Suppressor macrophage treated with lipopolysaccharide for 4 hours (primary cell): ENCODE data around the gene MTX2.
"Not testable (repeated sequence)": the region's sequence is repeated elsewhere in the genome, so short reads cannot be mapped to it uniquely, and the experiment has no call there.

ENCODE experiments used
- DNase-seq: peaks from one replicate; pipeline ENCODE4 v3.0.0-alpha.2; 2020

The MTX2 gene

DNA sequence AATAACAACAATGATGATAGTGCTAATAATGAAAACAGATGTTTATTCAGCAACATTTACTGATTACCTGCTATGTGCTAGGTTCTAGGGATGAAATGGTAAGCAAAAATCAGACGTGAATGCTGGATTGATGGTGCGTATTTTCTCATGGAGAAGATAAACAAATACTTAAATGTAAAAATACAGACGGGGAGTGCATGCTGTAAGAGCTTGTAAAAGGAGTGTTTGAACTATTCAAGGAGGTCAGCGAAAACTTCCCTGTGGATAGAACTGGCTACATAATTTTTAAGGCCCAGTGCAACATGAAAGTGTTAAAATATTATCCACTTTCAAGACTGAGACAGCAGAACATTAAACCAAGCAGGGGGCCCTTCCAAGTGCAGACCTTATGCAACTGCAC lies 22.1 kb downstream of the MTX2 start:
- DNase-seq: no peak

- no peak for DNase-seq
These were observed 22.6 kb downstream of the MTX2 start for GRCh38 chr2:176291809-176292283.

DNA sequence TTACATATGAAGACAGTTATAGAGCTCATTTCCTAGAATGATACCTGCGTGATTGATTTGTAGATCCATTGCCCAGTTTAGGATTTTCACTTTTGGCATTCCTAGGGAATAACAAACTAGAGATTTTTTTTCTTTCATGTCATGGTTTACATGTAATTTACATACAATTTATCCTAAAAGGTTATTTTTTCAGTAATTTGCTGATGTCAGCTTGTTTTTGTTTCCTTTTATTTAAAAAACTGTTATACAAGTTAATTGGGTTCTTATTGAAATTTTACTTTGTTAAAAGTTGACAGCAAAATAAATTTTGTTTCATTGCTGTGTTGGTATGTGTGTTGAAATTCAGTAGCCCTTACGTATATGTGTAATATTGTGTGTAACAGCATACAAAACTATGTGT lies 23.4 kb downstream of the MTX2 start:
- no peak for DNase-seq

DNA sequence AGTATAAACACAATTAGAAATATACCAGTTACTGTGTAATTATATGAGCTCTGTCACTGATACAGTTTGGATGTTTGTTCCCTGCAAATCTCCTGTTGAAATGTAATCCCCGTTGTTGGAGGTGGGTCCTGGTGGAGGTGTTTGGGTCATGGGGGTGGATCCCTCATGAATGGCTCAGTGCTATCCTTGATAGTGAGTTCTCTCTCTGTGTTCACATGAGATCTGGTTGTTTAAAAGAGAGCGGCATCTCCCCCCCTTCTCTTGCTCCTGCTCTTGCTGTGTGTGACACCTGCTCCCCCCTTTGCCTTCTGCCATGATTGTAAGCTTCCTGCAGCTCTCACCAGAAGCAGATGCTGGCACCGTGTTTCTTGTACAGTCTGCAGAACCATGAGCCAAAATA lies 24.1 kb downstream of the MTX2 start:
- no peak for DNase-seq

DNA sequence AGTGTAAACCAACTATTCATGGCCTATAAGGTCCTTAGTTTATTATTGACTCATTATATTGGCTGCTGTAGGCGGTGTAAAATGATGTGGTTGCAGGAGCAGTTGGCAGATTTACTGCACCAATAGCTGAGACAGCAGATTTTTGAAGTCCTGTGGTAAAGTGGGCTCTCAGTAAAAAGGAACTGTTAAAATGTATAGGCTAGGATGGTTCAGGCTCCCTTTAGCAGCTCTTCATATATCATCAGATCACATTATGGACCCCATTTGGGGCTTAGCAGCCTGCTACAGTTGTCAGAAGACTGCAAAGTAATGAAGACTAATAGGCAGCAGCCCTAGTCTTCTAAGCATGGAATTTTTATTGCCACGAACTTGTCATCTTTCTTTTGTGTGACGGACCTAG lies 27.8 kb downstream of the MTX2 start:
- DNase-seq: no peak

DNA sequence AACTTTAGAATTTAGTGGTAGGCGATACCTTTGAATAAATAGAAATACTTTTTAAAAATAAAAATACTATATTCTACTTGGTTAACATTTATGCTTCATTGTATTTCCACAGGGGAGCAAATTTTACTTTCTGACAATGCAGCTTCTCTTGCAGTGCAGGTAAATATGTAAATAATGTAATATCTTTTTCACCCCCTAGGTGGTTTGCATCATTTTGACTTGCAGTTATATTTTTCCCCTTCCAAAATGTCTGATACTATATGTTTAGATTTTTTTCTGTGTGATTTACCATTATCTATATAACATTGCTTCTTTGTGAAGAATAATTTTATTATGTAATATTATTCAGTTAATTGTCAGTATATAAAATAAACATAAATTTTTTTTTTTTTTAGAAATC lies 28.5 kb downstream of the MTX2 start:
- no peak for DNase-seq

DNA sequence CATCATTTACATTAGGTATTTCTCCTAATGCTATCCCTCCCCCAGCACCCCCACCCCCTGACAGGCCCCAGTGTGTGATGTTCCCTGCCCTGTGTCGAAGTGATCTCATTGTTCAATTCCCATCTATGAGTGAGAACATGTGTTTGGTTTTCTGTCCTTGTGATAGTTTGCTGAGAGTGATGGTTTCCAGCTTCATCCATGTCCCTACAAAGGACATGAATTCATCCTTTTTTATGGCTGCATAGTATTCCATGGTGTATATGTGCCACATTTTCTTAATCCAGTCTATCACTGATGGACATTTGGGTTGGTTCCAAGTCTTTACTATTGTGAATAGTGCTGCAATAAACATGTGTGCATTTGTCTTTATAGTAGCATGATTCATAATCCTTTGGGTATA lies 36.8 kb downstream of the MTX2 start:
- DNase-seq: not testable (repeated sequence)

DNA sequence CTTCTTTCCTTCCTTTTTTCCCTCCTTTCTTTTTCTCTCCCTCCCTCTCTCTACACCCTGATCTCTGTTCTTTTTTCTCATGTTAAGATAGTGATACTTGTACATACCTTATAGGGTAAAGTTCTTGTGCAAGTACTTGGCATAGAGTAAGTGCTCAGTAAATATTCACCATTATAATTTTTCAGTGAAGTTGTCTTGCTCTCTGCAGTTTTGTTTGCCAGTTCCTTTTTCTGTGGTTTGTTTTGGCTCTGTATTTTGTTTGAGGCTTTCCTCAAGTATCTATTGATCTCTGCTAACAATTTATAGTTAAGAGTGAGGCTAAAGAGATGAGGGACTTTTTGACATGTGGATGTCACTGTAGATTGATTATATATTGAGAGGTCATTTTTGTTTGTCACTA lies 48.0 kb downstream of the MTX2 start:
- no peak for DNase-seq

DNA sequence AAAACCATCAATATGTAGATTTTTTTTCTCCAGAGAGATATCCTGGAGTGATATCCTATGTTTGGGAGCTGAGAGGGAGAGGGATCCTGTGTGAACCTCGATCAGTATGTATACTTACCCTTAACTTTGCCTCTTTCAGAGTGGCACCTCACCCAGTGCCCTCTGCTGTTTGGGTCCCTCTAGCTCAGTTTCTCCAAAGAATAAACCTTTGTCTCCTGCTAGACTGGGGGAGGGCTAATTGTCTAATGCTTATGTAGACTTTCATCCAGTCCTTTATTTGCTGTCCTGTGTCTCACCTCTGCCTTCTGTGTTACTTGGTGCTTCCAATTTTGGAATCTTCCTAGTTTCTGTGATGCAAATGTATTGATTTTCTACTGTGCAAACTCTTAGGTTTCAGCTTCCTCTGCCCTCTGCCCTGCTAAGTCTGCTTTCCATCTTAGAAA lies 48.4 kb downstream of the MTX2 start:
- DNase-seq: no peak

GRCh38 chr2:176321916-176322315 lies 52.7 kb downstream of the MTX2 start:
- no peak for DNase-seq

- DNase-seq: no peak
These were observed 55.6 kb downstream of the MTX2 start for GRCh38 chr2:176324862-176325261.

- DNase-seq: no peak
These were observed 56.5 kb downstream of the MTX2 start for GRCh38 chr2:176325732-176326131.

GRCh38 chr2:176328149-176328548 lies 58.9 kb downstream of the MTX2 start:
- DNase-seq: peak; percentile 1

DNA sequence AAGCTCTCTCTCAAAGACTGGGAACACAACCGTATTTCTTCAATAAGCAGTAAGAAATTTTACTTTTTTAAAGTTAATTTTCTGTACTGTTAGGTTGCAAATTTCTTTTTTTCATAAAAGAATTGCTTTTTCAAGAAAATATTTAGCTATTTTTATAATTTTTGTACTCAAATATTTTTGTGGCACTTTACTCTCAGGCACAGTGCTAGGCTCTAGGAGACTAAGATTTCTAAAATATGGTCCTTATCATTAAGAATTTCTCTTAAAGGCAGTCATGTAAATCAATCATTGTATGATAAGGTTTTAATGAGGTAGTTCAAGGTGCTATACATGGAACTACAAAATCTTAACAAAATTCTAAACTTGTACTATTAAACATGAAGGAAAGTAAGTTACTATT lies 61.4 kb downstream of the MTX2 start:
- no peak for DNase-seq

DNA sequence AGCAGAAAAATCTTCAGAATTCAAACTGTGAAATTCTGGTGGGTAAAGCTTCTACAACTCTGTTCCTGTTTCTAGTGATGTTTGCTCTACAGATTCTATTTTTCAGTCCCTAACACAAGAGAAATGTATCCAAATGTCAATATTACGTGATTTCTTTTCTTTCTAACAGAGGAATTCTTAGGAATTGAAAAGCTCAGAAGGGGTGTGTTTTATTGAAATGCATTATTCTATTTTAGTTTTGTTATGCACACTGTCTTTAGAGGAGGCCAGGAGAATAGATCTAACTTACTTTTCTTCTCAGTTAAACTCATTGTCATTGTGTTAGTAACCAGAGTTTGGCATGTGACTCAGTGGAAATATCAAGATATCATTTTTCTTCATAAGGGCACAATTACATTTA lies 62.4 kb downstream of the MTX2 start:
- no peak for DNase-seq

DNA sequence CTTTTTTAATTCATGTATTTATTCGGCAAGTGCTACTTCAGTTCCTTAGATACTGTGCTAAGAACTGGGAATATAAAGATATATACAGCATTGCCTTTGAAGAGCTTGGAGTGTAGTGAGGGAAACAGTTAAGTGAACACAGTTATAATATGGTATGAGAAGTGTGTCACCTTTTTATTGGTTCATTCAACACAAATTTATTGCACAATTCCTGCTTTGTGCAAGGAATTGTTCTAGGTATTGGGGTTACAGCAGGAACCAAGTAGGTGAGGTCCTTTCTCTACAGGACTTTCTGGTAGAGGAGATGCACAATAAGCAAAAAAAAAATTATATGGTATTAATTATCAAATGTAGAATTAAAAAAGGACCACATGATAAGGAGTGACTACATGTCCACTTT lies 65.5 kb downstream of the MTX2 start:
- no peak for DNase-seq

DNA sequence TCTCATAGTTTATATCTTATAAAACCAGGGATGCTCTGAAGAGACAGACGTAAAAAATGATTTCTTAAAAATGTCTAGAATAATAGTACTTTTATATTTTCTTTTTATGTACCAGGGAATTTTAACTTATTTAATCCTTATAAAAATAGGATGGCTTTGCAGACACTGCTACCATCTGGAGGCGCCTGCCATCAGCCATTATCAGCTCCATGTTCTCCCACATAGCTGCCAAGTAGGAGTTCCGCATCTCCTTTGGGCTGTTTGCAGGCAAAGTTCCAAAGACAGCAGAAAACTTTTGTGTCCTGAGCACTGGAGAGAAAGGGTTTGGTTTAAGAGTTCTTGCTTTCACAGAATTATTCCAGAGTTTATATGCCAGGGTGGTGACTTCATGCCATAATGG lies 69.2 kb downstream of the MTX2 start:
- DNase-seq: no peak

GRCh38 chr2:176339208-176339607 lies 70.0 kb downstream of the MTX2 start:
- DNase-seq: no peak

GRCh38 chr2:176356251-176356650 lies 87.0 kb downstream of the MTX2 start:
- DNase-seq: no peak

DNA sequence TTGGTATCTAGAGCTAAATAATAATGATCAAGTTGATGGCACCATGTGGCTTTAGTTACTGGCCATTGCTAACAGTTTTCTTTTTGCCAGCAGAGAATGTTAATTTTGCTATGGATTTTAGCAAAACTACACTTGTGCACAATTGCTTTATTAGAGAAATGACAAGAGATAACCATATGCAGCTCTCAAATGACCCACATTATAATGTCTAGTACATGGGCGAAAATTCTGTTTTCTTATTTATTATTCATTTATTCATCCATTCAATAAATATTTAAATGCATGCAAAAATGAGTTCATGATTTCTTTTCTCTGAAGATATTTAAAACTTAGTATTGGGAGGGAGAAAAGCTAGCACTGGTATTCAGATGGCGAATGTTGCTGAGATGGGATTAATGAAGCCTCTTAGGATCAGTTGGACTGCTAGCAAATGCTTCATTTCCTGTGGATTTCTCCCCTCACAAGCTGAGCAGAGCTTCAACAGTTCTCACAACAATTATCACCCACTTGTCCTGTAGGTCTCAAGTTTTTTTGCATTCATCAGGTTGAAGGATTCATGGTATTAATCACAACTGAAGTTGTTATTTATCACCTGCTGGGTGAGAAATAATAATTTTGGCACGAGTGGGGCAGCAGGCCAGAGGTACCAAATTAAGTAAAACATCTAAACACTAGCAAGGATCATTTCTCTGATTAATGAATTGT lies 95.2 kb downstream of the MTX2 start:
- DNase-seq: no peak

GRCh38 chr2:176368349-176368748 lies 99.1 kb downstream of the MTX2 start:
- DNase-seq: no peak

GRCh38 chr2:176370467-176371171 lies 101.4 kb downstream of the MTX2 start:
- DNase-seq: no peak

DNA sequence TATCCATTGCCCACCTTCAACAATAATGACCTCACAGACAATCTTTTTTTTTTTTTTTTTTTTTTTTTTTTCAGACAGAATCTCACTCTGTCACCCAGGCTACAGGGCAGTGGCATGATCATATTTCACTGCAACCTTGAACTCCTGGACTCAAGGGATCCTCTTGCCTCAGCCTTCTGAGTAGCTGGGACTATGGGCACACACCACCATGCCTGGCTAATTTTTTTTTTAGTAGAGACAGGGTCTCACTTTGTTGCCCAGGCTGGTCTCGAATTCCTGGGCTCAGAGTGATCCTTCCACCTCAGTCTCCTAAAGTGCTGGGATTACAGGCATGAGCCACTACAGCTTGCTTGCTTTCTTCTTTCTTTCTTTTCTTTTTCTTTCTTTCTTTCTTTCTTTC lies 103.9 kb downstream of the MTX2 start:
- DNase-seq: not testable (repeated sequence)

- DNase-seq: no peak
These were observed 109.1 kb downstream of the MTX2 start for GRCh38 chr2:176378323-176378722.

GRCh38 chr2:176380341-176380740 lies 111.1 kb downstream of the MTX2 start:
- DNase-seq: no peak
